ENCODE results near the gene SETD5.
"Not testable (repeated sequence)": the region's sequence is repeated elsewhere in the genome, so short reads cannot be mapped to it uniquely, and the experiment has no call there.

SETD5 gene

GRCh38 chr3:9476935-9477334 lies 79.5 kb downstream of the SETD5 start:
- H3K4me3 ChIP-seq (replicated peaks; ENCODE audit: low read depth, low read length), result no peak overlapping the region
- no peak for DNase-seq (ENCODE audit: low read depth)
- TF ChIP-seq CTCF (IDR thresholded peaks at IDR 0.05; ENCODE audit: low read length, missing control alignments), result no peak

GRCh38 chr3:9480265-9480664 lies 82.8 kb downstream of the SETD5 start:
- TF ChIP-seq CTCF (IDR thresholded peaks at IDR 0.05; ENCODE audit: low read length, missing control alignments), result no peak
- no peak for DNase-seq (ENCODE audit: low read depth)
- no peak overlapping the region for H3K4me3 ChIP-seq (replicated peaks; ENCODE audit: low read depth, low read length)

- DNase-seq (ENCODE audit: low read depth), result no peak
- H3K4me3 ChIP-seq (replicated peaks; ENCODE audit: low read depth, low read length), result no peak overlapping the region
- no peak for TF ChIP-seq CTCF (IDR thresholded peaks at IDR 0.05; ENCODE audit: low read length, missing control alignments)
Observed at GRCh38 chr3:9485248-9485647, 87.8 kb downstream of the SETD5 start.

GRCh38 chr3:9491506-9491905 lies 94.1 kb downstream of the SETD5 start:
- no peak for DNase-seq (ENCODE audit: low read depth)
- TF ChIP-seq CTCF (IDR thresholded peaks at IDR 0.05; ENCODE audit: low read length, missing control alignments), result no peak
- H3K4me3 ChIP-seq (replicated peaks; ENCODE audit: low read depth, low read length), result no peak overlapping the region

- H3K4me3 ChIP-seq (replicated peaks; ENCODE audit: low read depth, low read length); DNase-seq (ENCODE audit: low read depth): not testable (repeated sequence)
Observed at GRCh38 chr3:9494036-9494435, 96.6 kb downstream of the SETD5 start.

- no peak for DNase-seq (ENCODE audit: low read depth)
- no peak overlapping the region for H3K4me3 ChIP-seq (replicated peaks; ENCODE audit: low read depth, low read length)
- no peak for TF ChIP-seq CTCF (IDR thresholded peaks at IDR 0.05; ENCODE audit: low read length, missing control alignments)
Observed at GRCh38 chr3:9496893-9497292, 99.5 kb downstream of the SETD5 start.

- no peak for TF ChIP-seq CTCF (IDR thresholded peaks at IDR 0.05; ENCODE audit: low read length, missing control alignments)
- no peak for DNase-seq (ENCODE audit: low read depth)
- no peak overlapping the region for H3K4me3 ChIP-seq (replicated peaks; ENCODE audit: low read depth, low read length)
Observed at GRCh38 chr3:9497821-9498565, 100.6 kb downstream of the SETD5 start.

All from fibroblast of pulmonary artery (primary cell).